KOPT-K1 (cell line): ENCODE measurements around the gene SLC52A1.

Experiments used
- H3K27ac ChIP-seq: fragments of 200-600 bp; sonication (generic); 2 replicates; pipeline ENCODE4 v1.5.1; 2016; ENCODE audit warnings: antibody characterized with exemption, mild to moderate bottlenecking, low read depth, low read length; ENCODE audit not compliant: poor library complexity, severe bottlenecking
- H3K36me3 ChIP-seq: fragments of 200-600 bp; sonication (generic); 2 replicates; pipeline ENCODE4 v1.5.1; 2017; ENCODE audit warnings: antibody characterized with exemption, mild to moderate bottlenecking, low read length, moderate library complexity; ENCODE audit not compliant: insufficient read depth
- H3K9me3 ChIP-seq: fragments of 200-600 bp; sonication (generic); 2 replicates; pipeline ENCODE4 v1.5.1; 2017; ENCODE audit warnings: antibody characterized with exemption, low read length, mild to moderate bottlenecking; ENCODE audit not compliant: insufficient read depth, poor library complexity, severe bottlenecking

SLC52A1 gene

DNA sequence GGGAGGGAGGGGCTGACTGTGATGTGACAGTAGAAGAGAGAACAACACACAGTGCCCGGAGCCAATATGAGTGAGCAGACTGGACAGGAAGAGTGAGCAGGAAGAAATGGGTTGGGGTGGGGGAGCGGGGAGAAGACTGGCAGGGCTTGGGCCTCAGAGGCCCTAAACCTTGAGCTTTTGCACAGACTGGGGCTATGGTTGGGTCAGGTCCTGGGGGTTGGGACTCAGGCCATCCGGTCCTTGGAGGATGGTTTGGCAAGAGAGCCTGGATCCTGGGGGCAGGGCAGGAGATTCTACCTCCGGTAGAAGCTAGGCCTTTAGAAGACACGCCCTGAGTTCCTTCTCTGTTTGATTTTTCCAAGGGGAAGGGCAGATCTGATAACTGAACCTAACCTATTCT lies 48.8 kb downstream of the SLC52A1 start:
- Histone ChIP-seq H3K27ac (no peak overlapping the region), H3K36me3 (peaks cover 17% of the 10 kb centered on the region; the same call in 1 of the 2 replicates), H3K9me3 (no peaks in the 10 kb centered on the region)
